HCT116 (cell line): ENCODE data around the gene SEC24D. TPM values are rescaled to one million over a fixed set of nuclear protein-coding genes. Genes with fewer than 3 reads are reported as not detected.

Experiments used
- ATAC-seq: fragments of 200-7000 bp; cut with Tn5 transposase; 2 replicates; pipeline ENCODE4 v1.9.1; 2020; ENCODE audit warnings: mild to moderate bottlenecking, moderate library complexity
- BruUV-seq: library from RNA; stranded (reverse); fragments of 400-500 nt; replicated peaks from 2 replicates; lab custom pipeline; 2021; lab: Mats Ljungman, UMichigan
- CTCF ChIA-PET: fragments of 300-600 bp; sonication (Branson Sonifier 250); formaldehyde crosslinking; loops from one replicate; lab custom pipeline; 2021; ENCODE audit warnings: antibody characterized with exemption; lab: Charles Lee
- POLR2A ChIA-PET: fragments of 300-600, 350-600 bp; sonication (Branson Sonifier 250); formaldehyde crosslinking; loops from one replicate; lab custom pipeline; 2021; ENCODE audit warnings: antibody characterized with exemption; lab: Charles Lee
- RAD21 ChIA-PET, 2 experiments: fragments of 300-600 bp; sonication (Branson Sonifier 250); formaldehyde crosslinking; loops; one replicate each; lab custom pipeline; 2023; ENCODE audit warnings: low total read pairs in 2 of 2; ENCODE audit not compliant: uncharacterized antibody in 2 of 2, unreplicated experiment in 2 of 2, low non-redundant PET in 1 of 2; lab: Charles Lee
- DNase-seq: peaks from one replicate; pipeline ENCODE4 v3.0.0-alpha.2; 2010; ENCODE audit warnings: low read depth, low spot score
- H2AFZ ChIP-seq: fragments of 200-600 bp; shearing (Covaris generic), sonication (generic); 2 replicates; pipeline ENCODE4 v1.6.1; 2017; ENCODE audit warnings: low read depth, mixed run types, mixed read lengths, antibody characterized with exemption, low read length; ENCODE audit not compliant: poor library complexity, severe bottlenecking
- H3K27ac ChIP-seq: 2 replicates; pipeline ENCODE4 v1.5.1; 2012; ENCODE audit warnings: low read depth, low read length
- H3K27me3 ChIP-seq: fragments of 200-600 bp; sonication (generic); 2 replicates; pipeline ENCODE4 v1.6.1; 2016; ENCODE audit warnings: mixed run types, low read length, mixed read lengths; ENCODE audit not compliant: insufficient read depth
- H3K36me3 ChIP-seq, 2 experiments: fragments of 200-500 bp in 1 of 2; fragments of 200-600 bp in 1 of 2; sonication (Bioruptor generic) in 1 of 2; sonication (generic) in 1 of 2; 2 replicates each; pipeline versions ENCODE4 v1.5.1 to v1.6.1; 2014 to 2016; ENCODE audit warnings: low read length in 2 of 2, inconsistent platforms in 1 of 2, mixed read lengths in 1 of 2, mixed run types in 1 of 2; ENCODE audit not compliant: insufficient read depth in 2 of 2, control insufficient read depth in 1 of 2
- H3K4me1 ChIP-seq, 2 experiments: fragments of 200-600 bp in 1 of 2; sonication (generic) in 1 of 2; 2 replicates each; pipeline versions ENCODE4 v1.5.1 to v1.6.1; 2012 to 2017; ENCODE audit warnings: low read length in 2 of 2, inconsistent platforms in 1 of 2, mild to moderate bottlenecking in 1 of 2, mixed read lengths in 1 of 2, mixed run types in 1 of 2, moderate library complexity in 1 of 2; ENCODE audit not compliant: insufficient read depth in 2 of 2, control insufficient read depth in 1 of 2
- H3K4me2 ChIP-seq: fragments of 200-600 bp; sonication (generic); 2 replicates; pipeline ENCODE4 v1.6.1; 2017; ENCODE audit warnings: mixed run types, low read length, mixed read lengths
- H3K4me3 ChIP-seq, 2 experiments: fragments of 200-600 bp in 1 of 2; sonication (generic) in 1 of 2; replicated peaks in 1 of 2; 2 replicates each; pipeline ENCODE4 v1.5.1; 2011 to 2016; ENCODE audit warnings: low read length in 2 of 2, control low read depth in 1 of 2, low read depth in 1 of 2, mild to moderate bottlenecking in 1 of 2, mixed read lengths in 1 of 2, mixed run types in 1 of 2
- H3K79me2 ChIP-seq: fragments of 200-600 bp; sonication (generic); 2 replicates; pipeline ENCODE4 v1.6.1; 2017; ENCODE audit warnings: mild to moderate bottlenecking, mixed run types, low read length, moderate library complexity, mixed read lengths; ENCODE audit not compliant: insufficient read depth
- H3K9ac ChIP-seq: fragments of 200-600 bp; sonication (generic); 2 replicates; pipeline ENCODE4 v1.6.1; 2016; ENCODE audit warnings: low read length, mixed read lengths
- H3K9me2 ChIP-seq: fragments of 200-600 bp; sonication (generic), shearing (Covaris generic); 2 replicates; pipeline ENCODE4 v1.6.1; 2017; ENCODE audit warnings: mixed run types, mild to moderate bottlenecking, moderate library complexity; ENCODE audit not compliant: insufficient read depth
- H3K9me3 ChIP-seq, 2 experiments: fragments of 200-500 bp in 1 of 2; fragments of 200-600 bp in 1 of 2; sonication (Bioruptor generic) in 1 of 2; sonication (generic) in 1 of 2; 2 replicates each; pipeline ENCODE4 v1.6.1; 2014 to 2017; ENCODE audit warnings: low read length in 2 of 2, mixed read lengths in 2 of 2, inconsistent platforms in 1 of 2, low read depth in 1 of 2, mild to moderate bottlenecking in 1 of 2, mixed run types in 1 of 2, moderate library complexity in 1 of 2; ENCODE audit not compliant: control insufficient read depth in 1 of 2, insufficient read depth in 1 of 2
- H4K20me1 ChIP-seq: fragments of 200-600 bp; sonication (generic), shearing (Covaris generic); 2 replicates; pipeline ENCODE4 v1.6.1; 2017; ENCODE audit warnings: mixed run types, mild to moderate bottlenecking, moderate library complexity; ENCODE audit not compliant: insufficient read depth
- CBX3 ChIP-seq: IDR thresholded peaks from 2 replicates; pipeline ENCODE4 v1.6.1; 2012; ENCODE audit warnings: low read depth
- FOSL1 ChIP-seq: IDR thresholded peaks from 2 replicates; pipeline ENCODE4 v1.6.1; 2012; ENCODE audit warnings: low read depth
- JUND ChIP-seq: IDR thresholded peaks from 2 replicates; pipeline ENCODE4 v1.6.1; 2012
- POLR2AphosphoS5 ChIP-seq: IDR thresholded peaks from 2 replicates; pipeline ENCODE4 v1.6.1; 2011; ENCODE audit warnings: mild to moderate bottlenecking, low read depth, low read length, moderate library complexity
- intact Hi-C: fragments of 100-400 bp; cut with micrococcal nuclease; formaldehyde crosslinking; loops from 2 replicates; pipeline ENCODE4 v1.10.0; 2022
- total RNA-seq: library from RNA; stranded (reverse); gene quantifications from one replicate; pipeline ENCODE4 v1.2.1, GENCODE V29; 2021; ENCODE audit not compliant: unreplicated experiment
- TF ChIP-seq, protein P1 (sequence below): IDR thresholded peaks from 2 replicates; pipeline ENCODE4 v1.6.1; 2012; ENCODE audit warnings: low read depth
- TF ChIP-seq, protein P2 (sequence below), 3 experiments: fragments of 200-600 bp in 1 of 3; sonication (generic) in 1 of 3; IDR thresholded peaks in 2 of 3; conservative IDR thresholded peaks in 1 of 3; 2 replicates each; pipeline ENCODE4 v1.5.1; 2012 to 2017; ENCODE audit warnings: low read depth in 2 of 3, low read length in 2 of 3, antibody characterized with exemption in 1 of 3, borderline replicate concordance in 1 of 3, control low read depth in 1 of 3, mild to moderate bottlenecking in 1 of 3, mixed read lengths in 1 of 3, mixed run types in 1 of 3, moderate library complexity in 1 of 3; ENCODE audit not compliant: insufficient read depth in 1 of 3

SEC24D gene
- total RNA-seq, 1 experiment from 2014 or later = 28.5 TPM

DNA sequence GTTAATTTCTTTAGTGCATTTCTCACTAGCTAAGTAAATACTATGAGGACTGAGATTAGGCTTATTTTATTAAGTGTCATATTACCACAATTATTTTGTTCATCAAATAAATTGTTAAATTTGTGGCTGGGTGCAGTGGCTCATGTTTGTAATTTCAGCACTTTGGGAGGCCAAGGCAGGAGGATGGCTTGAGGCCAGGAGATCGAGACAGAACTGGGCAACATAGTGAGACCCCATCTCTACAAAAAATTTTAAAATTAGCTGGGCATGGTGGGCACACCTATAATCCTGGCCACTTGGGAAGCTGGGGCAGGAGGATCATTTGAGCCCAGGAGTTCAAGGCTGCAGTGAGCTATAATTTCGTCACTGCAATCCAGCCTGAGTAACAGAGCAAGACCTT is 6.8 kb downstream of the SEC24D start:
- no peak for DNase-seq
- ChIA-PET CTCF (interaction anchor here (1.6 kb wide), 1 partner anchor 36 kb away, joined by 4 read pairs; no protein-coding TSS in a partner anchor), POLR2A (no interaction called here), RAD21 (no interaction called here)
- no peaks in the 10 kb centered on the region for H3K9me3 ChIP-seq
- H3K36me3 ChIP-seq = peaks cover 4% of the 10 kb centered on the region in 2 experiments; a peak in 2 of 4 replicates
- BruUV-seq = no TSS peak
- H3K27me3 ChIP-seq = no peaks in the 10 kb centered on the region
- H3K79me2 ChIP-seq = peaks cover 8% of the 10 kb centered on the region; the same call in 1 of the 2 replicates
- peaks cover under 1 to 10% of the 10 kb centered on the region in 2 experiments; a peak in 3 of 4 replicates for H3K4me1 ChIP-seq
- H3K9ac ChIP-seq = no peak overlapping the region
- TF ChIP-seq CBX3 (no peak), FOSL1 (no peak), POLR2AphosphoS5 (no peak), JUND (no peak)
- TF ChIP-seq, protein P1, sequence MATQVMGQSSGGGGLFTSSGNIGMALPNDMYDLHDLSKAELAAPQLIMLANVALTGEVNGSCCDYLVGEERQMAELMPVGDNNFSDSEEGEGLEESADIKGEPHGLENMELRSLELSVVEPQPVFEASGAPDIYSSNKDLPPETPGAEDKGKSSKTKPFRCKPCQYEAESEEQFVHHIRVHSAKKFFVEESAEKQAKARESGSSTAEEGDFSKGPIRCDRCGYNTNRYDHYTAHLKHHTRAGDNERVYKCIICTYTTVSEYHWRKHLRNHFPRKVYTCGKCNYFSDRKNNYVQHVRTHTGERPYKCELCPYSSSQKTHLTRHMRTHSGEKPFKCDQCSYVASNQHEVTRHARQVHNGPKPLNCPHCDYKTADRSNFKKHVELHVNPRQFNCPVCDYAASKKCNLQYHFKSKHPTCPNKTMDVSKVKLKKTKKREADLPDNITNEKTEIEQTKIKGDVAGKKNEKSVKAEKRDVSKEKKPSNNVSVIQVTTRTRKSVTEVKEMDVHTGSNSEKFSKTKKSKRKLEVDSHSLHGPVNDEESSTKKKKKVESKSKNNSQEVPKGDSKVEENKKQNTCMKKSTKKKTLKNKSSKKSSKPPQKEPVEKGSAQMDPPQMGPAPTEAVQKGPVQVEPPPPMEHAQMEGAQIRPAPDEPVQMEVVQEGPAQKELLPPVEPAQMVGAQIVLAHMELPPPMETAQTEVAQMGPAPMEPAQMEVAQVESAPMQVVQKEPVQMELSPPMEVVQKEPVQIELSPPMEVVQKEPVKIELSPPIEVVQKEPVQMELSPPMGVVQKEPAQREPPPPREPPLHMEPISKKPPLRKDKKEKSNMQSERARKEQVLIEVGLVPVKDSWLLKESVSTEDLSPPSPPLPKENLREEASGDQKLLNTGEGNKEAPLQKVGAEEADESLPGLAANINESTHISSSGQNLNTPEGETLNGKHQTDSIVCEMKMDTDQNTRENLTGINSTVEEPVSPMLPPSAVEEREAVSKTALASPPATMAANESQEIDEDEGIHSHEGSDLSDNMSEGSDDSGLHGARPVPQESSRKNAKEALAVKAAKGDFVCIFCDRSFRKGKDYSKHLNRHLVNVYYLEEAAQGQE = no peak
- TF ChIP-seq, protein P2, sequence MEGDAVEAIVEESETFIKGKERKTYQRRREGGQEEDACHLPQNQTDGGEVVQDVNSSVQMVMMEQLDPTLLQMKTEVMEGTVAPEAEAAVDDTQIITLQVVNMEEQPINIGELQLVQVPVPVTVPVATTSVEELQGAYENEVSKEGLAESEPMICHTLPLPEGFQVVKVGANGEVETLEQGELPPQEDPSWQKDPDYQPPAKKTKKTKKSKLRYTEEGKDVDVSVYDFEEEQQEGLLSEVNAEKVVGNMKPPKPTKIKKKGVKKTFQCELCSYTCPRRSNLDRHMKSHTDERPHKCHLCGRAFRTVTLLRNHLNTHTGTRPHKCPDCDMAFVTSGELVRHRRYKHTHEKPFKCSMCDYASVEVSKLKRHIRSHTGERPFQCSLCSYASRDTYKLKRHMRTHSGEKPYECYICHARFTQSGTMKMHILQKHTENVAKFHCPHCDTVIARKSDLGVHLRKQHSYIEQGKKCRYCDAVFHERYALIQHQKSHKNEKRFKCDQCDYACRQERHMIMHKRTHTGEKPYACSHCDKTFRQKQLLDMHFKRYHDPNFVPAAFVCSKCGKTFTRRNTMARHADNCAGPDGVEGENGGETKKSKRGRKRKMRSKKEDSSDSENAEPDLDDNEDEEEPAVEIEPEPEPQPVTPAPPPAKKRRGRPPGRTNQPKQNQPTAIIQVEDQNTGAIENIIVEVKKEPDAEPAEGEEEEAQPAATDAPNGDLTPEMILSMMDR (IDR thresholded peaks at IDR 0.05 in 2 of 3, conservative IDR thresholded peaks at IDR 0.05 in 1 of 3; ENCODE audit: borderline replicate concordance in 1 of 3, insufficient read depth in 1 of 3, low read depth in 2 of 3, low read length in 2 of 3) = no peak
- TF ChIP-seq, all 23 proteins: peak for 0
- H2AFZ ChIP-seq = no peak overlapping the region
- no peaks in the 10 kb centered on the region for H3K9me2 ChIP-seq
- H3K27ac ChIP-seq = no peak overlapping the region
- H3K4me3 ChIP-seq = no peak overlapping the region
- no peak for ATAC-seq
- intact Hi-C loops = no loop called here
- no peak overlapping the region for H3K4me2 ChIP-seq
- no peaks in the 10 kb centered on the region for H4K20me1 ChIP-seq
